Omental fat pad (tissue), 4 donors: ENCODE measurements around the gene GNG8. TPM values are rescaled to one million over a fixed set of nuclear protein-coding genes. Genes with fewer than 3 reads are reported as not detected.

ENCODE experiments used
- ATAC-seq: fragments of 150-250 bp; one replicate; pipeline ENCODE4 v1.9.1; 2016; ENCODE audit warnings: mild to moderate bottlenecking, moderate library complexity; ENCODE audit not compliant: low FRiP score
- DNase-seq: peaks from one replicate; pipeline ENCODE4 v3.0.0-alpha.2; 2019; ENCODE audit warnings: low spot score
- total RNA-seq, 4 donors: library from RNA; depleted of rRNA; stranded (reverse); fragments of >200 nt; gene quantifications; one replicate each; pipeline ENCODE4 v1.1.0, GENCODE V29; 2016
- TF ChIP-seq, protein P1 (sequence below), 3 donors: fragments of 450-650 bp; IDR thresholded peaks; one replicate each; pipeline ENCODE4 v1.5.1; 2016 to 2017; ENCODE audit warnings: antibody characterized with exemption in 3 of 3, mild to moderate bottlenecking in 3 of 3, moderate library complexity in 2 of 3

GNG8 gene
- total RNA-seq, 4 donors from 2014 or later, result not detected

DNA sequence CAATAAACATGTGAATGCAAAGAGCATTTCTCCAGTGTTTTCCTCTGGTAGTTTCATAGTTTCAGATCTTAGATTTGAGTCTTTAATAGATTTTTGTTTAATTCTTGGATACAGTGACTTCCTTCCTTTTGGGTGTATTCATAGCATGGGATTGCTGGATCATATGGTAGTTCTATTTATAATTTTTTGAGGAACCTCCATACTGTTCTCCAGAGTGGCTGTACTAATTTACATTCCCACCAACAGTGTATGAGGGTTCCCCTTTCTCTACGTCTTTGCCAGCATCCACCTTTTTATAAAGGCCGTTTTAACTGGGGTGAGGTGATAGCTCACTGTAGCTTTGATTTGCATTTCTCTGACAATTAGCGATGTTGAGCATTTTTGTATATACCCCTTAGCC lies 44.1 kb downstream of the GNG8 start:
- DNase-seq, result no peak
- TF ChIP-seq, protein P1, sequence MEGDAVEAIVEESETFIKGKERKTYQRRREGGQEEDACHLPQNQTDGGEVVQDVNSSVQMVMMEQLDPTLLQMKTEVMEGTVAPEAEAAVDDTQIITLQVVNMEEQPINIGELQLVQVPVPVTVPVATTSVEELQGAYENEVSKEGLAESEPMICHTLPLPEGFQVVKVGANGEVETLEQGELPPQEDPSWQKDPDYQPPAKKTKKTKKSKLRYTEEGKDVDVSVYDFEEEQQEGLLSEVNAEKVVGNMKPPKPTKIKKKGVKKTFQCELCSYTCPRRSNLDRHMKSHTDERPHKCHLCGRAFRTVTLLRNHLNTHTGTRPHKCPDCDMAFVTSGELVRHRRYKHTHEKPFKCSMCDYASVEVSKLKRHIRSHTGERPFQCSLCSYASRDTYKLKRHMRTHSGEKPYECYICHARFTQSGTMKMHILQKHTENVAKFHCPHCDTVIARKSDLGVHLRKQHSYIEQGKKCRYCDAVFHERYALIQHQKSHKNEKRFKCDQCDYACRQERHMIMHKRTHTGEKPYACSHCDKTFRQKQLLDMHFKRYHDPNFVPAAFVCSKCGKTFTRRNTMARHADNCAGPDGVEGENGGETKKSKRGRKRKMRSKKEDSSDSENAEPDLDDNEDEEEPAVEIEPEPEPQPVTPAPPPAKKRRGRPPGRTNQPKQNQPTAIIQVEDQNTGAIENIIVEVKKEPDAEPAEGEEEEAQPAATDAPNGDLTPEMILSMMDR (IDR thresholded peaks at IDR 0.05), result no peak

DNA sequence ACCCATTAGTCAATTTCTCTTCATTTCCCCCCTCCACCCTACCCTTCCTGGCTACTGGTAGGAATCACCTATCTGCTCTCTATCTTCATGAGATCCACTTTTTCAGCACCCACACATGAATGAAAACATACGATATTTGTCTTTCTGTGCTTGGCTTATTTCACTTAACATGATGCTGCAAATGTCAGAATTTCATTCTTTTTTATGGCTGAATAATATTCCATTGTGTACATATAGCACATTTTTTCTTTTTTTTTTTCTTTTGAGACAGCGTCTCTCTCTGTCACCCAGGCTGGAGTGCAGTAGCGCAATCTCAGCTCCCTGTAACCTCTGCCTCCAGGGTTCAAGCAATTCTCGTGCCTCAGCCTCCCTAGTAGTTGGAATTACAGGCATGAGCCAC lies 44.7 kb downstream of the GNG8 start:
- ATAC-seq, result no peak
- TF ChIP-seq, protein P1 (IDR thresholded peaks at IDR 0.05), result no peak
- DNase-seq, result no peak

More for the DNA sequence above, 44.1 kb downstream of the GNG8 start:
- no peak for ATAC-seq

DNA sequence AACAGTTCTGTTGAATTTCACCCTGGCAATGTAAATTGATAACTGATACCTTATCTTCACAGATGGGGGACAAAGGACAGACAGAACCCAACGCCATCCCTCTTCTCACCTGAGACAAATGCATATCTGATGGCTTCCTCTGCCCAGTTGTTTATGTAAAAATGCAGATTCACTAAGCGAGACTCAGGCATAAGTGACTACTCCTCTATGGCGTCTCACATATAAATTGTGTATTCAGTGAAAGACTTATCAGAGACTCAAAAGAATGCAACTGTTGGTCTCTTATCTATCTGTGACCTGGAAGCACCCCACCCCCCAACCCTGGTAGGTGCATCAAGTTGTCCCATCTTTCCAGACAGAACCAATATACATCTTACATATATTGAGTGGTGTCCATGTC lies 48.1 kb downstream of the GNG8 start:
- DNase-seq (no peak), ATAC-seq (no peak)
- TF ChIP-seq, protein P1 (IDR thresholded peaks at IDR 0.05), result no peak

DNA sequence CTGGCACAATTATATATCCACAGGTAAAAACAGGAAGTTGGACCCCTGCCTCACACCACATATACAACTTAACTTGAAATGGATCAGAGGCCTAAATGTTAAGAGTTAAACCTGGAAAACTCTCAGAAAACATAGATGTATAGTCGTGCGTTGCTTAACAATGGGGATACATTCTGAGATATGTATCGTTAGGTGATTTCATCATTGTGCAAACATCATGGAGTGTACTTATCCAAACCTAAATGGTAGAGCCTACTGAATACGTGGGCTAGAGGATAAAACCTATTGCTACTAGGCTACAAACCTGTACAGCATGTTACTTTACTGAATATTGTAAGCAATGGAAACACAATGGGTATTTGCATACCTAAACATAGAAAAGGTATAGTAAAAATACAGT lies 49.7 kb downstream of the GNG8 start:
- TF ChIP-seq, protein P1 (IDR thresholded peaks at IDR 0.05), result no peak
- DNase-seq, result no peak
- ATAC-seq, result no peak

DNA sequence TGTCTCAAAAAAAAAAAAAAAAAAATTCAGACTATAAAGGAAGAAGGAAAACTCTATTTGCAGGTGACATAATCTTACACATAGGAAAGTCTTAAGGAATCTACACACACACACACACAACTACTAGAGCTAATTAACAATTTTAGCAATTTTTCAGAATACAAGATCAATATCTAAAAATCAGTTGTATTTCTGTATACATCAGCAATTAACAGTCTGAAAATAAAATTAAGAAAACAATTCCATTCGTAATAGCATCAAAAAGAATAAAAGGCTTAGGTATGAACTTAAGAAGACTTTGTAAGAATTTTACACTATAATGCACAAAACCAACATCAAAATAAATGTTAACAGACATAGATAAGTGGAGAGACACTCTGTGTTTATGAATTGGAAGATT lies 50.5 kb downstream of the GNG8 start:
- no peak for ATAC-seq
- DNase-seq, result no peak
- TF ChIP-seq, protein P1 (IDR thresholded peaks at IDR 0.05), result no peak

Other genes starting within 250 kb of the GNG8 start
- 1 to 10 TPM; 1.7 to 7.1 (median 5.3) TPM for gene CCDC8, start 222.6 kb downstream of the GNG8 start, total RNA-seq
- not detected for gene PNMA8C, start 207.3 kb downstream of the GNG8 start, total RNA-seq
- gene PNMA8A, start 164.6 kb downstream of the GNG8 start, total RNA-seq, result 1 to 10 TPM in 2 of 4 donors, under 1 TPM in 2; 0.72 to 3.5 (median 1.0) TPM
- 1 to 10 TPM in 3 of 4 donors, under 1 TPM in 1; 0.93 to 3.0 (median 1.7) TPM for gene PNMA8B, start 140.3 kb downstream of the GNG8 start, total RNA-seq
- gene CALM3, start 34.9 kb downstream of the GNG8 start, total RNA-seq, result 100 to 1,000 TPM; 112 to 189 (median 132) TPM
- gene PTGIR, start 11.1 kb downstream of the GNG8 start, total RNA-seq, result 10 to 100 TPM in 1 of 4 donors, 1 to 10 TPM in 3; 4.8 to 10.2 (median 7.9) TPM
- gene DACT3, start 25.0 kb upstream of the GNG8 start, total RNA-seq, result under 1 TPM; 0.31 to 0.79 (median 0.52) TPM
- 10 to 100 TPM; 11.8 to 41.3 (median 19.5) TPM for gene PRKD2, start 80.9 kb upstream of the GNG8 start, total RNA-seq
- gene FKRP, start 109.9 kb upstream of the GNG8 start, total RNA-seq, result 10 to 100 TPM in 3 of 4 donors, 1 to 10 TPM in 1; 9.2 to 20.5 (median 13.9) TPM
- 10 to 100 TPM; 33.6 to 92.3 (median 64.7) TPM for gene STRN4, start 110.2 kb upstream of the GNG8 start, total RNA-seq
- 100 to 1,000 TPM in 3 of 4 donors, 10 to 100 TPM in 1; 86.7 to 158 (median 140) TPM for gene SLC1A5, start 152.4 kb upstream of the GNG8 start, total RNA-seq
- gene AP2S1, start 214.6 kb upstream of the GNG8 start, total RNA-seq, result 100 to 1,000 TPM in 3 of 4 donors, 10 to 100 TPM in 1; 96.6 to 166 (median 132) TPM
- gene ARHGAP35, start 224.8 kb upstream of the GNG8 start, total RNA-seq, result 10 to 100 TPM; 30.1 to 45.2 (median 37.2) TPM